IMR-90 (cell line): ENCODE data around the gene AUH.

Experiments used
- BHLHE40 ChIP-seq: fragments of 150-350 bp; IDR thresholded peaks from 2 replicates; pipeline ENCODE4 v1.6.1; 2016; ENCODE audit warnings: mild to moderate bottlenecking, low read depth, low read length
- CEBPB ChIP-seq: IDR thresholded peaks from 2 replicates; pipeline ENCODE4 v1.6.1; 2012; ENCODE audit warnings: low read depth, low read length, improper control_type of control experiment
- CHD1 ChIP-seq: IDR thresholded peaks from 2 replicates; pipeline ENCODE4 v1.6.1; 2012; ENCODE audit warnings: low read depth, low read length, improper control_type of control experiment
- MAFK ChIP-seq: IDR thresholded peaks from 2 replicates; pipeline ENCODE4 v1.6.1; 2012; ENCODE audit warnings: low read depth, low read length, improper control_type of control experiment
- MXI1 ChIP-seq: IDR thresholded peaks from 2 replicates; pipeline ENCODE4 v1.6.1; 2012; ENCODE audit warnings: low read depth, mild to moderate bottlenecking, low read length, moderate library complexity, borderline replicate concordance
- NFE2L2 ChIP-seq: fragments of 150-350 bp; IDR thresholded peaks from 2 replicates; pipeline ENCODE4 v1.6.1; 2016; ENCODE audit warnings: low read depth, mild to moderate bottlenecking, low read length
- POLR2A ChIP-seq: IDR thresholded peaks from 2 replicates; pipeline ENCODE4 v1.6.1; 2012; ENCODE audit warnings: mild to moderate bottlenecking, low read depth, low read length
- RAD21 ChIP-seq: IDR thresholded peaks from 2 replicates; pipeline ENCODE4 v1.6.1; 2012; ENCODE audit warnings: low read length, improper control_type of control experiment
- TF ChIP-seq, protein P1 (sequence below): conservative IDR thresholded peaks from 2 replicates; pipeline ENCODE4 v1.5.1; 2012; ENCODE audit warnings: mild to moderate bottlenecking, low read depth, low read length, improper control_type of control experiment
- TF ChIP-seq, protein P2 (sequence below): fragments of 150-350 bp; IDR thresholded peaks from 2 replicates; pipeline ENCODE4 v1.6.1; 2017; ENCODE audit warnings: mild to moderate bottlenecking, antibody characterized with exemption, low read length, low read depth

DNA sequence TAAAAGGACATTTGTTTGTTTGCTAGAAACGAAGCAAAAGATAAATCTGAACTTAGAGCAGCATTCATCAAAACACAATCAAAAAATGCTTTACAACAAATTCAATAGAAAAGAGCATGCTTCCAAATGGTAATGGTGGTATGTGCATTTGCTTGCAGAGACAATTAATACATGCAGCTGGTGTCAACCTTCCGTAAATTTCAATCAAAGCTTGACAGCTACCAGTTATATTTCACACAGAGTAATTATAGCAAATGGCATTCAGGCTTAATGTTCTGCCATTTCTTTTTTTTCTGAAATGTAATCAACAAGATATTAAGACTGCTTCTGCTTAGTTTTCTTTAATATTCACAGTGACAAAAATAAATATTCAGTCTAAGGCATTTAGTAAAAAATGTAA, 90.6 kb downstream of the AUH start:
- TF ChIP-seq, protein P1, sequence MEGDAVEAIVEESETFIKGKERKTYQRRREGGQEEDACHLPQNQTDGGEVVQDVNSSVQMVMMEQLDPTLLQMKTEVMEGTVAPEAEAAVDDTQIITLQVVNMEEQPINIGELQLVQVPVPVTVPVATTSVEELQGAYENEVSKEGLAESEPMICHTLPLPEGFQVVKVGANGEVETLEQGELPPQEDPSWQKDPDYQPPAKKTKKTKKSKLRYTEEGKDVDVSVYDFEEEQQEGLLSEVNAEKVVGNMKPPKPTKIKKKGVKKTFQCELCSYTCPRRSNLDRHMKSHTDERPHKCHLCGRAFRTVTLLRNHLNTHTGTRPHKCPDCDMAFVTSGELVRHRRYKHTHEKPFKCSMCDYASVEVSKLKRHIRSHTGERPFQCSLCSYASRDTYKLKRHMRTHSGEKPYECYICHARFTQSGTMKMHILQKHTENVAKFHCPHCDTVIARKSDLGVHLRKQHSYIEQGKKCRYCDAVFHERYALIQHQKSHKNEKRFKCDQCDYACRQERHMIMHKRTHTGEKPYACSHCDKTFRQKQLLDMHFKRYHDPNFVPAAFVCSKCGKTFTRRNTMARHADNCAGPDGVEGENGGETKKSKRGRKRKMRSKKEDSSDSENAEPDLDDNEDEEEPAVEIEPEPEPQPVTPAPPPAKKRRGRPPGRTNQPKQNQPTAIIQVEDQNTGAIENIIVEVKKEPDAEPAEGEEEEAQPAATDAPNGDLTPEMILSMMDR = no peak
- TF ChIP-seq POLR2A (no peak), NFE2L2 (no peak), CEBPB (no peak), MAFK (no peak), RAD21 (no peak), BHLHE40 (no peak), CHD1 (no peak), MXI1 (no peak)
- TF ChIP-seq, protein P2, sequence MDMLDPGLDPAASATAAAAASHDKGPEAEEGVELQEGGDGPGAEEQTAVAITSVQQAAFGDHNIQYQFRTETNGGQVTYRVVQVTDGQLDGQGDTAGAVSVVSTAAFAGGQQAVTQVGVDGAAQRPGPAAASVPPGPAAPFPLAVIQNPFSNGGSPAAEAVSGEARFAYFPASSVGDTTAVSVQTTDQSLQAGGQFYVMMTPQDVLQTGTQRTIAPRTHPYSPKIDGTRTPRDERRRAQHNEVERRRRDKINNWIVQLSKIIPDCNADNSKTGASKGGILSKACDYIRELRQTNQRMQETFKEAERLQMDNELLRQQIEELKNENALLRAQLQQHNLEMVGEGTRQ = no peak
